ENCODE results near the gene TCAF2.
"Not testable (repeated sequence)": the region's sequence is repeated elsewhere in the genome, so short reads cannot be mapped to it uniquely, and the experiment has no call there.

- TF ChIP-seq CTCF, POLR2AphosphoS5 (IDR thresholded peaks at IDR 0.05): not testable (repeated sequence)
Measured at GRCh38 chr7:143632506-143632905, 11.7 kb downstream of the TCAF2 start.
